Endothelial cell of umbilical vein (primary cell): ENCODE measurements around the gene FGF22. TPM values are rescaled to one million over a fixed set of nuclear protein-coding genes. Genes with fewer than 3 reads are reported as not detected.

ENCODE experiments used
- BruUV-seq: library from RNA; stranded (reverse); fragments of 400-500 nt; replicated peaks from 2 replicates; lab custom pipeline; 2021; lab: Mats Ljungman, UMichigan
- CTCF ChIA-PET: fragments of 300-600, 350-600 bp; sonication (Branson Sonifier 250); formaldehyde crosslinking; loops from one replicate; lab custom pipeline; 2021; ENCODE audit warnings: antibody characterized with exemption, inconsistent platforms; lab: Charles Lee
- POLR2A ChIA-PET: fragments of 300-600, 350-600 bp; sonication (Branson Sonifier 250); formaldehyde crosslinking; loops from one replicate; lab custom pipeline; 2021; ENCODE audit warnings: antibody characterized with exemption, inconsistent platforms; lab: Charles Lee
- DNase-seq: peaks from one replicate; pipeline ENCODE4 v3.0.0-alpha.2; 2011; ENCODE audit warnings: low read depth, low spot score
- FAIRE-seq: peaks from 2 replicates; lab custom pipeline; 2011; peaks lifted over from hg19 to GRCh38; lab: Jason Lieb, UNC
- H2AFZ ChIP-seq: 2 replicates; pipeline ENCODE4 v1.6.0; 2012; ENCODE audit warnings: low read depth, low read length, control low read depth, inconsistent platforms
- H3K27ac ChIP-seq: 2 replicates; pipeline ENCODE4 v1.5.1; 2011; ENCODE audit warnings: low read depth, mild to moderate bottlenecking, control low read depth, low read length, moderate library complexity; ENCODE audit not compliant: insufficient read depth
- H3K27me3 ChIP-seq, 2 experiments: 2 replicates each; pipeline versions ENCODE4 v1.6.0 to v1.6.1; 2011; ENCODE audit warnings: low read length in 2 of 2, mixed read lengths in 1 of 2; ENCODE audit not compliant: control insufficient read depth in 2 of 2, insufficient read depth in 2 of 2
- H3K36me3 ChIP-seq, 2 experiments: 2 replicates in 1 of 2; 3 replicates in 1 of 2; pipeline ENCODE4 v1.5.1; 2011; ENCODE audit warnings: low read length in 2 of 2, mild to moderate bottlenecking in 1 of 2, moderate library complexity in 1 of 2; ENCODE audit not compliant: control insufficient read depth in 2 of 2, insufficient read depth in 2 of 2; ENCODE audit errors: extremely low read depth in 1 of 2
- H3K4me1 ChIP-seq: 3 replicates; pipeline ENCODE4 v1.5.1; 2011; ENCODE audit warnings: mild to moderate bottlenecking, low read length; ENCODE audit not compliant: control insufficient read depth, insufficient read depth; ENCODE audit errors: extremely low read depth
- H3K4me2 ChIP-seq: 2 replicates; pipeline ENCODE4 v1.6.1; 2011; ENCODE audit warnings: low read length, control low read depth, mixed read lengths; ENCODE audit not compliant: insufficient read depth
- H3K4me3 ChIP-seq, 3 experiments: fragments of 200-600 bp in 1 of 3; sonication (generic), shearing (Covaris generic) in 1 of 3; replicated peaks in 1 of 3; 2 replicates each; pipeline ENCODE4 v1.5.1; 2011 to 2016; ENCODE audit warnings: control low read depth in 3 of 3, low read length in 3 of 3, mild to moderate bottlenecking in 2 of 3, inconsistent platforms in 1 of 3, low read depth in 1 of 3, moderate library complexity in 1 of 3; ENCODE audit not compliant: insufficient read depth in 1 of 3
- H3K79me2 ChIP-seq: 2 replicates; pipeline ENCODE4 v1.6.0; 2012; ENCODE audit warnings: low read length, inconsistent platforms; ENCODE audit not compliant: control insufficient read depth, insufficient read depth
- H3K9ac ChIP-seq: replicated peaks from 2 replicates; pipeline ENCODE3; 2011; ENCODE audit warnings: low read length, control low read depth; ENCODE audit not compliant: insufficient read depth; ENCODE audit errors: extremely low read depth
- H3K9me1 ChIP-seq: replicated peaks from 3 replicates; pipeline ENCODE4 v1.6.0; 2011; ENCODE audit warnings: mild to moderate bottlenecking, low read length; ENCODE audit not compliant: control insufficient read depth, insufficient read depth; ENCODE audit errors: extremely low read depth
- H3K9me3 ChIP-seq: replicated peaks from 2 replicates; pipeline ENCODE4 v1.5.1; 2012; ENCODE audit warnings: low read length, inconsistent platforms; ENCODE audit not compliant: control insufficient read depth, insufficient read depth
- H4K20me1 ChIP-seq: replicated peaks from 2 replicates; pipeline ENCODE3; 2011; ENCODE audit warnings: mild to moderate bottlenecking, low read length; ENCODE audit not compliant: control insufficient read depth, insufficient read depth; ENCODE audit errors: extremely low read depth
- CTCF ChIP-seq, 2 donors: IDR thresholded peaks; 1 replicate in 1 of 2; 2 replicates in 1 of 2; pipeline ENCODE4 v1.5.1; 2011; ENCODE audit warnings: low read length in 2 of 2, mild to moderate bottlenecking in 2 of 2, moderate library complexity in 2 of 2, control low read depth in 1 of 2, inconsistent platforms in 1 of 2, low read depth in 1 of 2; ENCODE audit not compliant: insufficient read depth in 1 of 2; ENCODE audit errors: extremely low read depth in 1 of 2
- EZH2 ChIP-seq: IDR thresholded peaks from 2 replicates; pipeline ENCODE4 v1.6.1; 2012; ENCODE audit warnings: borderline replicate concordance, low read depth, mild to moderate bottlenecking, moderate library complexity, low read length, inconsistent platforms; ENCODE audit not compliant: severe bottlenecking
- FOS ChIP-seq: IDR thresholded peaks from 2 replicates; pipeline ENCODE4 v1.6.1; 2011; ENCODE audit warnings: mild to moderate bottlenecking, low read length, moderate library complexity, borderline replicate concordance; ENCODE audit not compliant: insufficient read depth
- GATA2 ChIP-seq: IDR thresholded peaks from 2 replicates; pipeline ENCODE4 v1.7.0; 2011; ENCODE audit warnings: low read depth, mild to moderate bottlenecking, moderate library complexity, mixed read lengths, low read length; ENCODE audit not compliant: insufficient read length, insufficient read depth
- JUN ChIP-seq: IDR thresholded peaks from 2 replicates; pipeline ENCODE4 v1.6.1; 2011; ENCODE audit warnings: borderline replicate concordance, low read depth; ENCODE audit not compliant: insufficient read length, insufficient read depth
- MAX ChIP-seq: IDR thresholded peaks from 2 replicates; pipeline ENCODE4 v1.6.1; 2011; ENCODE audit not compliant: insufficient read depth, insufficient read length
- MYC ChIP-seq: IDR thresholded peaks from one replicate; pipeline ENCODE4 v1.6.1; 2011; ENCODE audit warnings: mild to moderate bottlenecking, low read depth, low read length
- POLR2A ChIP-seq: IDR thresholded peaks from 2 replicates; pipeline ENCODE4 v1.6.1; 2012; ENCODE audit warnings: low read depth, mild to moderate bottlenecking, control low read depth, low read length
- POLR2AphosphoS5 ChIP-seq: IDR thresholded peaks from 2 replicates; pipeline ENCODE4 v1.6.1; 2012; ENCODE audit warnings: low read depth, mild to moderate bottlenecking, control low read depth, low read length, moderate library complexity; ENCODE audit not compliant: insufficient read depth
- dilution Hi-C: fragments of 300-500 bp; cut with MboI; formaldehyde crosslinking; loops from one replicate; pipeline ENCODE4 v1.15.0; 2019; ENCODE audit warnings: low sequenced_read_pairs; ENCODE audit not compliant: extremely low pct_ligation_motif_present
- intact Hi-C: fragments of 100-400 bp; cut with micrococcal nuclease; formaldehyde crosslinking; loops from one replicate; pipeline ENCODE4 v1.10.0; 2022
- polyA plus RNA-seq, 4 experiments: library from polyadenylated mRNA; depleted of rRNA in 3 of 4; stranded (reverse) in 3 of 4; unstranded in 1 of 4; fragments of >200 nt; gene quantifications; 2 replicates each; pipeline versions ENCODE4 v1.2.1 to v1.2.3, GENCODE V29; 2011 to 2012; ENCODE audit warnings: missing spikeins in 1 of 4
- total RNA-seq: library from RNA; stranded (reverse); gene quantifications from 2 replicates; pipeline ENCODE4 v1.2.3, GENCODE V29; 2021

FGF22 gene
- total and polyA plus RNA-seq, 2 donors (not counting 3 experiments of a cell fraction or from before 2014, with no cell fraction given), result 0.07 TPM; not detected in 1

- Histone ChIP-seq H3K4me2 (no peak overlapping the region), H3K9me3 (no peaks in the 10 kb centered on the region), H3K4me1 (no peaks in the 10 kb centered on the region), H3K27ac (no peak overlapping the region), H3K36me3 (peaks cover 8 to 17% of the 10 kb centered on the region in 2 experiments), H2AFZ (no peak overlapping the region), H3K9me1 (no peaks in the 10 kb centered on the region), H3K27me3 (no peaks in the 10 kb centered on the region), H3K9ac (no peak overlapping the region), H4K20me1 (no peaks in the 10 kb centered on the region), H3K4me3 (no peak overlapping the region), H3K79me2 (no peaks in the 10 kb centered on the region)
- ChIA-PET POLR2A (no interaction called here), CTCF (interaction anchor here (1.1 kb wide), 1 partner anchor 62 kb away, joined by 3 read pairs; no protein-coding TSS in a partner anchor)
- TF ChIP-seq POLR2AphosphoS5 (no peak), FOS (no peak), GATA2 (no peak), POLR2A (no peak), CTCF (IDR thresholded peaks at IDR 0.05; ENCODE audit: extremely low read depth in 1 of 2, insufficient read depth in 1 of 2, low read depth in 1 of 2, low read length in 2 of 2) (no peak), MYC (no peak), MAX (no peak), EZH2 (no peak), JUN (no peak)
- BruUV-seq, result no TSS peak
- DNase-seq (no peak), FAIRE-seq (no peak)
- dilution Hi-C loops, result no loop called here
- intact Hi-C loops, result no loop called here
Measured at GRCh38 chr19:645912-646778, 6.5 kb downstream of the FGF22 start.
